ENCODE results near the gene TAX1BP1. TPM values are rescaled to one million over a fixed set of nuclear protein-coding genes. Genes with fewer than 3 reads are reported as not detected.

The TAX1BP1 gene
- total RNA-seq, result 63.2 and 73.1 TPM in 2 replicates

- peak; percentile 41 for DNase-seq (ENCODE audit: extremely low read depth, low read depth, low spot score)
Measured at GRCh38 chr7:27739909-27740448, at the start of gene TAX1BP1. Gene TAX1BP1 (plus strand): TSS chr7:27740162. CDS start chr7:27748525, 8,363 bp downstream.

GRCh38 chr7:27690649-27691048, 49.3 kb upstream of the TAX1BP1 start:
- DNase-seq (ENCODE audit: extremely low read depth, low read depth, low spot score), result no peak

- no peak for DNase-seq (ENCODE audit: extremely low read depth, low read depth, low spot score)
Measured at GRCh38 chr7:27693794-27694193, 46.2 kb upstream of the TAX1BP1 start.

GRCh38 chr7:27695096-27695495, 44.9 kb upstream of the TAX1BP1 start:
- DNase-seq (ENCODE audit: extremely low read depth, low read depth, low spot score), result no peak

- no peak for DNase-seq (ENCODE audit: extremely low read depth, low read depth, low spot score)
Measured at GRCh38 chr7:27697861-27698430, 42.0 kb upstream of the TAX1BP1 start.

GRCh38 chr7:27699751-27700150, 40.2 kb upstream of the TAX1BP1 start:
- no peak for DNase-seq (ENCODE audit: extremely low read depth, low read depth, low spot score)

GRCh38 chr7:27700501-27700900, 39.5 kb upstream of the TAX1BP1 start:
- no peak for DNase-seq (ENCODE audit: extremely low read depth, low read depth, low spot score)

- no peak for DNase-seq (ENCODE audit: extremely low read depth, low read depth, low spot score)
Measured at GRCh38 chr7:27703181-27703580, 36.8 kb upstream of the TAX1BP1 start.

GRCh38 chr7:27704422-27705199, 35.4 kb upstream of the TAX1BP1 start:
- DNase-seq (ENCODE audit: extremely low read depth, low read depth, low spot score), result no peak

- DNase-seq (ENCODE audit: extremely low read depth, low read depth, low spot score), result no peak
Measured at GRCh38 chr7:27705200-27705594, 34.8 kb upstream of the TAX1BP1 start.

GRCh38 chr7:27708485-27708884, 31.5 kb upstream of the TAX1BP1 start:
- no peak for DNase-seq (ENCODE audit: extremely low read depth, low read depth, low spot score)

- DNase-seq (ENCODE audit: extremely low read depth, low read depth, low spot score), result no peak
Measured at GRCh38 chr7:27709137-27710075, 30.6 kb upstream of the TAX1BP1 start.

GRCh38 chr7:27712217-27712616, 27.7 kb upstream of the TAX1BP1 start:
- DNase-seq (ENCODE audit: extremely low read depth, low read depth, low spot score), result no peak

GRCh38 chr7:27714831-27715444, 25.0 kb upstream of the TAX1BP1 start:
- DNase-seq (ENCODE audit: extremely low read depth, low read depth, low spot score), result peak; percentile 39

GRCh38 chr7:27723085-27723484, 16.9 kb upstream of the TAX1BP1 start:
- no peak for DNase-seq (ENCODE audit: extremely low read depth, low read depth, low spot score)

GRCh38 chr7:27727058-27727457, 12.9 kb upstream of the TAX1BP1 start:
- DNase-seq (ENCODE audit: extremely low read depth, low read depth, low spot score), result no peak

GRCh38 chr7:27730112-27730511, 9.8 kb upstream of the TAX1BP1 start:
- DNase-seq (ENCODE audit: extremely low read depth, low read depth, low spot score), result no peak

- no peak for DNase-seq (ENCODE audit: extremely low read depth, low read depth, low spot score)
Measured at GRCh38 chr7:27734583-27734982, 5.4 kb upstream of the TAX1BP1 start.

GRCh38 chr7:27735165-27735564, 4.8 kb upstream of the TAX1BP1 start:
- no peak for DNase-seq (ENCODE audit: extremely low read depth, low read depth, low spot score)

GRCh38 chr7:27735831-27736230, 4.1 kb upstream of the TAX1BP1 start:
- DNase-seq (ENCODE audit: extremely low read depth, low read depth, low spot score), result no peak

- no peak for DNase-seq (ENCODE audit: extremely low read depth, low read depth, low spot score)
Measured at GRCh38 chr7:27737178-27737577, 2.8 kb upstream of the TAX1BP1 start.
